WERI-Rb-1 (cell line): Measurements from ENCODE around the gene FAM107A.

Experiments used
- DNase-seq: peaks from one replicate; pipeline ENCODE4 v3.0.0-alpha.2; 2020
- H3K27ac ChIP-seq: fragments of 250-450 bp; sonication (Bioruptor Pico); 2 replicates; pipeline ENCODE4 v1.5.1; 2020; ENCODE audit warnings: mild to moderate bottlenecking, moderate library complexity
- H3K27me3 ChIP-seq: fragments of 250-450 bp; sonication (Bioruptor Pico); 2 replicates; pipeline ENCODE4 v1.5.1; 2021; ENCODE audit warnings: mild to moderate bottlenecking, low read depth, moderate library complexity; ENCODE audit not compliant: insufficient read depth, severe bottlenecking
- H3K36me3 ChIP-seq: fragments of 250-450 bp; sonication (Bioruptor Pico); 2 replicates; pipeline ENCODE4 v1.5.1; 2020; ENCODE audit warnings: mild to moderate bottlenecking, moderate library complexity
- H3K4me3 ChIP-seq: 2 replicates; pipeline ENCODE4 v1.5.1; 2011; ENCODE audit warnings: low read depth, mild to moderate bottlenecking, control low read depth, low read length
- H3K9me3 ChIP-seq: fragments of 250-450 bp; sonication (Bioruptor Pico); 2 replicates; pipeline ENCODE4 v1.5.1; 2021; ENCODE audit warnings: mild to moderate bottlenecking, moderate library complexity; ENCODE audit not compliant: severe bottlenecking
- TF ChIP-seq, protein P1 (sequence below): IDR thresholded peaks from 2 replicates; pipeline ENCODE4 v1.5.1; 2011; ENCODE audit warnings: low read depth, mild to moderate bottlenecking, control low read depth, inconsistent platforms, low read length

The FAM107A gene, protein sequence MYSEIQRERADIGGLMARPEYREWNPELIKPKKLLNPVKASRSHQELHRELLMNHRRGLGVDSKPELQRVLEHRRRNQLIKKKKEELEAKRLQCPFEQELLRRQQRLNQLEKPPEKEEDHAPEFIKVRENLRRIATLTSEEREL

DNA sequence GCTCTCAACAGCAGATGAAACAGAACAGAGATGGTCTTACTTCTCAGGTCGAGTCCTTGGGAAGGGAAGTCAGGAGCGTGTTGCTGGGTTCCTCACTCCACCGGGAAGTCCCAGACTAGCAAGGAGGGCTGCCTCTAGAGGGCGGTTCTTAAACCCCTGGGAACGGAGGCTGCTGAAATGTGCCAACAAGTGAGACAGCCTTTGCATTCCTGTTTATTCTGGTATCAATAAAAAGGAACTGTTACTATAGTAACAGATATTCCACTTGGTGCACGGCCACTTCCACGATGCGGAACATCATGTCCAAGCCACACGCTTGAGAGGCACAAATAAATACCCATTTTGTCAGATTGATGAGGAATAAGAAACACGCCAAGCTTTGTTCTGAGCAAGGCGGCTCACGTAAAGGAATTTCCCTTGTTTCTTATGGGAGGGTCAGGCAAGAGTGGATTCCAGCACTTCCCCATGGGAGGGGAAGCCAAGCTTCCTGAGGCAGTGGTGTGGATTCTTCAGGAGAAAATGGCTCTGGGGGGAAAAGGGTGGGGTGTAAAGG lies at the start of gene FAM107A:
Gene FAM107A (minus strand): TSS at position 123 of the 553 bp plus-strand sequence. CDS start 7,531 bp downstream, outside the sequence.
- no peaks in the 10 kb centered on the region for H3K27me3 ChIP-seq
- H3K9me3 ChIP-seq = no peaks in the 10 kb centered on the region
- H3K27ac ChIP-seq = no peak within 1 kb of the TSS
- TF ChIP-seq, protein P1, sequence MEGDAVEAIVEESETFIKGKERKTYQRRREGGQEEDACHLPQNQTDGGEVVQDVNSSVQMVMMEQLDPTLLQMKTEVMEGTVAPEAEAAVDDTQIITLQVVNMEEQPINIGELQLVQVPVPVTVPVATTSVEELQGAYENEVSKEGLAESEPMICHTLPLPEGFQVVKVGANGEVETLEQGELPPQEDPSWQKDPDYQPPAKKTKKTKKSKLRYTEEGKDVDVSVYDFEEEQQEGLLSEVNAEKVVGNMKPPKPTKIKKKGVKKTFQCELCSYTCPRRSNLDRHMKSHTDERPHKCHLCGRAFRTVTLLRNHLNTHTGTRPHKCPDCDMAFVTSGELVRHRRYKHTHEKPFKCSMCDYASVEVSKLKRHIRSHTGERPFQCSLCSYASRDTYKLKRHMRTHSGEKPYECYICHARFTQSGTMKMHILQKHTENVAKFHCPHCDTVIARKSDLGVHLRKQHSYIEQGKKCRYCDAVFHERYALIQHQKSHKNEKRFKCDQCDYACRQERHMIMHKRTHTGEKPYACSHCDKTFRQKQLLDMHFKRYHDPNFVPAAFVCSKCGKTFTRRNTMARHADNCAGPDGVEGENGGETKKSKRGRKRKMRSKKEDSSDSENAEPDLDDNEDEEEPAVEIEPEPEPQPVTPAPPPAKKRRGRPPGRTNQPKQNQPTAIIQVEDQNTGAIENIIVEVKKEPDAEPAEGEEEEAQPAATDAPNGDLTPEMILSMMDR = no peak
- H3K4me3 ChIP-seq = no peak within 1 kb of the TSS
- DNase-seq = no peak
- no peaks in the 10 kb centered on the region for H3K36me3 ChIP-seq

DNA sequence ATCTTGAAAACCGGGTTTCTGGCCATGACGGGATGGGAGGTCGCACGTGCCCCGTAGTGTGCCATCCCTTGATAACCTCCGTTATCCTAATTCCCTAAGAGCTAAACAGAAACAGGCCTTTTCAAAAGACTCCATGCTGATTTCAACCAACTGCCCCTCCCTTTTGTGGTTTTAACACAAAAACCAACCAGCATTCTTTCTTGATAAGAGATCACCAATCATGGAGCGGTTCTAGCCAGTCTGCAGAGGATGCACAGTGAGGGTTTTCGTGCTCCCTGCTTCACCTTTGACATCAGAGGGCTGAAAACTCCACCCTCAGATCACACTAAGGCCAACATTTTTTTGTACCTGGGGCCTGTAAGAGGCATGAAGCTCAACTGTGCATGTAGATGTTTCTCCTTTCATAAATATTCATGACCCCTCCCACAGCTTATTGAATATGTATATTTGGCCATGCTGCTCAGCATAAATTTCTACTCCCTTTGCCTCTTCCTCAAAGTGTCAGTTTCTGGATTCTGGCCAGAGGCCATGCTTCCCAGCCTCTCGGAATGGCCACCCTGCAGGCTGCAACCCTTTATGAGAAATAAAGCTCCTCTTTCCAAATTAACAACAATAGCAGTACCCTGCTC lies 48.1 kb upstream of the FAM107A start:
- peak overlapping the region; percentile 66; the same call in 1 of the 2 replicates for H3K4me3 ChIP-seq

DNA sequence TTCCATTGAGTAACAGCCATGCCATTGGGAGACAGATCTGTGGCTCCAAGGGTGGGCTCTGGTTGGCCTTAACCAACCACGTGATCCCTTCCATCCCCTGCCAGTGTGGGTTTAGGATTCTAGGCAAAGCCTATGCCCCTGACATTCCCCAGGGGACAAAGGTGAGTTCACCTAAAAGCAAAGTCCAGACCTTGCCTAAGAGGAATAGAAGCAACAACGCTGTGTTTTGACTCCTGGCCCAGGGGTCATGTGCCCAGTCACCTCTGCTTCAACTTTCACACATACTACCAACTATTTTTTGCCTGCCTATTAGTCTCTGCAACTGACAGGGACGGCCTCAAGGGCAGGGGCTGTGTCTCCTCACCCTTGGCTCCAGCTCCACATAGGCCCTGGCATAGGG lies 47.4 kb upstream of the FAM107A start:
- no peak overlapping the region for H3K4me3 ChIP-seq
- DNase-seq = no peak
- H3K27me3 ChIP-seq = no peaks in the 10 kb centered on the region
- TF ChIP-seq, protein P1 = no peak
- no peaks in the 10 kb centered on the region for H3K36me3 ChIP-seq
- no peaks in the 10 kb centered on the region for H3K9me3 ChIP-seq
- no peak overlapping the region for H3K27ac ChIP-seq

More for the DNA sequence above, 48.1 kb upstream of the FAM107A start:
- DNase-seq = no peak
- no peaks in the 10 kb centered on the region for H3K9me3 ChIP-seq
- no peaks in the 10 kb centered on the region for H3K36me3 ChIP-seq
- H3K27me3 ChIP-seq = no peaks in the 10 kb centered on the region
- peak overlapping the region; percentile 83 for H3K27ac ChIP-seq
- TF ChIP-seq, protein P1 = no peak

DNA sequence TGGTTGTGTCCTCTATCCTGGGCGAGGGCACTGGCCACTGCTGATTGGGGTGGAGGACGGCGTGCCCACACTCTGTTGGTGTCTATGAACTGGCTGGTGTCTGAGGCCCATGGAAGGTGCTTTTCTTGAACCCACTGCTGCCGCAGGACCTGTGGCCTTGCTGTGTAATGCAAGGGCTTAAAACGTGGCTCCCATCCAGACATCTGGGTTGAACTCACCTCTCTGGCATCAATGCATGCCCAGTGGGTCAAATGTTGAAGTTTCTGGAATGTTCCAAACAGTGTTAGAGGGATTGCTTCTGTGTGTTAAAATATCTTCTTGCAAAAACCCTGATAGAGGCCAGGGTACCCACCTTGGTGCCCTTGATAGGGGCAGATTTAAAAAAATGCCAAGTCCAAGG lies 46.8 kb upstream of the FAM107A start:
- no peak for DNase-seq
- H3K4me3 ChIP-seq = no peak overlapping the region
- no peaks in the 10 kb centered on the region for H3K9me3 ChIP-seq
- H3K27ac ChIP-seq = no peak overlapping the region
- H3K27me3 ChIP-seq = no peaks in the 10 kb centered on the region
- TF ChIP-seq, protein P1 = no peak
- no peaks in the 10 kb centered on the region for H3K36me3 ChIP-seq

DNA sequence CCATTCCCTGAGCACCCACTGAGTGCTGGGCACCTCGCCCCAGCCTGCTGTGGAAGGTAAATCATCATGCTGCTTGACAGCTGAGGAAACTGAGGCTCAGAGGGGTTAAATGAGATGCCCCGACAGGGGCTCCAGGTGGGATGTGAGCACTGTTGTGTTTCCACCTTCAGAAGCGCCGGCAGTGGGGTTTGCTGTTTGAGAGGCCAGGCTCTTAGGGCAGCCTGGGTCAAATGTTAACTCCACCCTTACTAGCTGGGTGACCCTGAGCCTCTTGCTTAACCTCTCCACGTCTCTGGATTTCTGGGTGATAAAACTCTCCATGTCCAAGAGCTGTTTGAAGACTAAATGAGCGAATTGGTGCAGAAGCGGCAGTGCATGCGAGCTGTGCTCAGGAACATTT lies 46.3 kb upstream of the FAM107A start:
- no peak overlapping the region for H3K27ac ChIP-seq
- no peaks in the 10 kb centered on the region for H3K36me3 ChIP-seq
- no peaks in the 10 kb centered on the region for H3K27me3 ChIP-seq
- no peaks in the 10 kb centered on the region for H3K9me3 ChIP-seq
- DNase-seq = no peak
- no peak overlapping the region for H3K4me3 ChIP-seq
- TF ChIP-seq, protein P1 = no peak
